ENCODE data around the gene GFRA4.

Gene GFRA4

GRCh38 chr20:3663031-3663701 is at the start of gene GFRA4:
Gene GFRA4 (minus strand): TSS chr20:3663399. CDS start chr20:3663399, 0 bp downstream.
- DNase-seq (ENCODE audit: low spot score): no peak

GRCh38 chr20:3712279-3712873 is 49.2 kb upstream of the GFRA4 start, which contains the start of gene SIGLEC1:
Gene SIGLEC1 (minus strand): TSS chr20:3712600. CDS start chr20:3707128, 5,472 bp downstream.
- no peak for DNase-seq (ENCODE audit: low spot score)

- DNase-seq (ENCODE audit: low spot score): no peak
Observed at GRCh38 chr20:3711484-3711941, 48.3 kb upstream of the GFRA4 start.

GRCh38 chr20:3710703-3711483 is 47.7 kb upstream of the GFRA4 start:
- peak; percentile 94 for DNase-seq (ENCODE audit: low spot score)

GRCh38 chr20:3710011-3710466 is 46.8 kb upstream of the GFRA4 start:
- no peak for DNase-seq (ENCODE audit: low spot score)

- DNase-seq (ENCODE audit: low spot score): no peak
Observed at GRCh38 chr20:3707508-3707899, 44.3 kb upstream of the GFRA4 start.

GRCh38 chr20:3706774-3707507 is 43.7 kb upstream of the GFRA4 start:
- no peak for DNase-seq (ENCODE audit: low spot score)

- no peak for DNase-seq (ENCODE audit: low spot score)
Observed at GRCh38 chr20:3705970-3706739, 43.0 kb upstream of the GFRA4 start.

- no peak for DNase-seq (ENCODE audit: low spot score)
Observed at GRCh38 chr20:3705491-3705969, 42.3 kb upstream of the GFRA4 start.

GRCh38 chr20:3704087-3704486 is 40.9 kb upstream of the GFRA4 start:
- DNase-seq (ENCODE audit: low spot score): no peak

- DNase-seq (ENCODE audit: low spot score): no peak
Observed at GRCh38 chr20:3702611-3703391, 39.6 kb upstream of the GFRA4 start.

GRCh38 chr20:3701061-3701998 is 38.1 kb upstream of the GFRA4 start:
- no peak for DNase-seq (ENCODE audit: low spot score)

- DNase-seq (ENCODE audit: low spot score): no peak
Observed at GRCh38 chr20:3699037-3699436, 35.8 kb upstream of the GFRA4 start.

GRCh38 chr20:3698591-3699001 is 35.4 kb upstream of the GFRA4 start:
- no peak for DNase-seq (ENCODE audit: low spot score)

GRCh38 chr20:3697588-3698305 is 34.5 kb upstream of the GFRA4 start:
- DNase-seq (ENCODE audit: low spot score): no peak

- DNase-seq (ENCODE audit: low spot score): no peak
Observed at GRCh38 chr20:3696745-3697587, 33.8 kb upstream of the GFRA4 start.

GRCh38 chr20:3696200-3696599 is 33.0 kb upstream of the GFRA4 start:
- no peak for DNase-seq (ENCODE audit: low spot score)

GRCh38 chr20:3694864-3695263 is 31.7 kb upstream of the GFRA4 start:
- no peak for DNase-seq (ENCODE audit: low spot score)

All from HuH-7 (cell line).